Activated CD4-positive, alpha-beta memory T cell treated with anti-CD3 and anti-CD28 coated beads for 36 hours (primary cell): ENCODE measurements around the gene MYBPH. TPM values are rescaled to one million over a fixed set of nuclear protein-coding genes. Genes with fewer than 3 reads are reported as not detected.

Source experiments
- CTCF ChIA-PET: fragments of 350-600 bp; sonication (Branson Sonifier 250); formaldehyde crosslinking; loops from one replicate; lab custom pipeline; 2021; ENCODE audit warnings: antibody characterized with exemption, inconsistent platforms; lab: Charles Lee
- POLR2A ChIA-PET: fragments of 350-600 bp; sonication (Branson Sonifier 250); formaldehyde crosslinking; loops from one replicate; lab custom pipeline; 2021; ENCODE audit warnings: antibody characterized with exemption; lab: Charles Lee
- DNase-seq: peaks from one replicate; pipeline ENCODE4 v3.0.0-alpha.2; 2020
- H3K27ac Mint-ChIP-seq: one replicate; pipeline ENCODE4 v1.8.0; 2021; ENCODE audit warnings: mixed read lengths
- H3K27me3 Mint-ChIP-seq: one replicate; pipeline ENCODE4 v1.8.0; 2021; ENCODE audit warnings: mixed read lengths
- H3K36me3 Mint-ChIP-seq: one replicate; pipeline ENCODE4 v1.8.0; 2021; ENCODE audit warnings: mixed read lengths
- H3K4me1 Mint-ChIP-seq: one replicate; pipeline ENCODE4 v1.8.0; 2021; ENCODE audit warnings: low read depth, mixed read lengths
- H3K4me3 Mint-ChIP-seq: one replicate; pipeline ENCODE4 v1.8.0; 2021; ENCODE audit warnings: mild to moderate bottlenecking, mixed read lengths
- H3K9me3 Mint-ChIP-seq: one replicate; pipeline ENCODE4 v1.8.0; 2021; ENCODE audit warnings: mixed read lengths
- intact Hi-C: fragments of 100-400 bp; cut with micrococcal nuclease; formaldehyde crosslinking; loops from one replicate; pipeline ENCODE4 v1.15.1; 2023
- total RNA-seq, 2 experiments: library from RNA; stranded (reverse); gene quantifications; one replicate each; pipeline ENCODE4 v1.2.3, GENCODE V29; 2021

Gene MYBPH
- total RNA-seq, 2 experiments from 2014 or later: not detected

- CTCF ChIA-PET: interaction anchor here (1.0 kb wide), 1 partner anchor 11 kb away, joined by 3 read pairs; no protein-coding TSS in a partner anchor
- Mint-ChIP-seq H3K9me3 (no peaks in the 10 kb centered on the region), H3K27me3 (peaks cover 1% of the 10 kb centered on the region), H3K36me3 (no peaks in the 10 kb centered on the region), H3K4me1 (no peaks in the 10 kb centered on the region), H3K27ac (no peak overlapping the region), H3K4me3 (no peak overlapping the region)
- POLR2A ChIA-PET: no interaction called here
- DNase-seq: no peak
- intact Hi-C loops: no loop called here
Observed at GRCh38 chr1:203177470-203178039, 1.9 kb upstream of the MYBPH start.

GRCh38 chr1:203177036-203177405 is 1.4 kb upstream of the MYBPH start:
- CTCF ChIA-PET: interaction anchor here (2.6 kb wide), 1 partner anchor 137 kb away, joined by 14 read pairs; no protein-coding TSS in a partner anchor

GRCh38 chr1:203176273-203177035 is 828 bp upstream of the MYBPH start:
- Mint-ChIP-seq H3K27ac (no peak overlapping the region), H3K27me3 (peaks cover 1% of the 10 kb centered on the region), H3K9me3 (no peaks in the 10 kb centered on the region), H3K36me3 (no peaks in the 10 kb centered on the region), H3K4me3 (no peak overlapping the region), H3K4me1 (no peaks in the 10 kb centered on the region)
- no peak for DNase-seq
- intact Hi-C loops: no loop called here
- CTCF ChIA-PET: interaction anchor here (0.8 to 2.6 kb wide), 2 partner anchors 41 to 137 kb away, joined by 3 to 14 read pairs; no protein-coding TSS in a partner anchor
- POLR2A ChIA-PET: no interaction called here

More at GRCh38 chr1:203177036-203177405, 1.4 kb upstream of the MYBPH start:
- no peak overlapping the region for H3K27ac Mint-ChIP-seq
- no peak overlapping the region for H3K4me3 Mint-ChIP-seq
- intact Hi-C loops: no loop called here
- POLR2A ChIA-PET: no interaction called here
- H3K9me3 Mint-ChIP-seq: no peaks in the 10 kb centered on the region
- no peak for DNase-seq
- no peaks in the 10 kb centered on the region for H3K4me1 Mint-ChIP-seq
- H3K36me3 Mint-ChIP-seq: no peaks in the 10 kb centered on the region
- peaks cover 1% of the 10 kb centered on the region for H3K27me3 Mint-ChIP-seq

- Mint-ChIP-seq H3K36me3 (no peaks in the 10 kb centered on the region), H3K4me1 (no peaks in the 10 kb centered on the region), H3K9me3 (no peaks in the 10 kb centered on the region), H3K4me3 (no peak overlapping the region), H3K27ac (no peak overlapping the region), H3K27me3 (peaks cover 1% of the 10 kb centered on the region)
- ChIA-PET CTCF (interaction anchor here (0.8 to 2.6 kb wide), 2 partner anchors 42 to 136 kb away, joined by 3 to 14 read pairs; no protein-coding TSS in a partner anchor), POLR2A (no interaction called here)
- no peak for DNase-seq
- intact Hi-C loops: no loop called here
Observed at GRCh38 chr1:203175827-203176241, 208 bp upstream of the MYBPH start.

GRCh38 chr1:203174324-203174985 is 1.2 kb downstream of the MYBPH start:
- H3K27ac Mint-ChIP-seq: no peak overlapping the region
- H3K4me3 Mint-ChIP-seq: no peak overlapping the region
- POLR2A ChIA-PET: no interaction called here

GRCh38 chr1:203173566-203173965 is 2.1 kb downstream of the MYBPH start:
- Mint-ChIP-seq H3K36me3 (no peaks in the 10 kb centered on the region), H3K4me1 (no peaks in the 10 kb centered on the region), H3K27ac (no peak overlapping the region), H3K4me3 (no peak overlapping the region), H3K9me3 (no peaks in the 10 kb centered on the region), H3K27me3 (peaks cover 1% of the 10 kb centered on the region)
- ChIA-PET CTCF (interaction anchor here (0.6 to 4.5 kb wide), 9 partner anchors 9 to 290 kb away, joined by 3 to 79 read pairs (median 12); no protein-coding TSS in a partner anchor), POLR2A (no interaction called here)
- intact Hi-C loops: loop anchor here (5.0 kb wide), 2 partner anchors 44 to 56 kb away; no protein-coding TSS in a partner anchor
- no peak for DNase-seq

More at GRCh38 chr1:203174324-203174985, 1.2 kb downstream of the MYBPH start:
- intact Hi-C loops: loop anchor here (5.0 kb wide), 2 partner anchors 43 to 57 kb away; no protein-coding TSS in a partner anchor
- Mint-ChIP-seq H3K9me3 (no peaks in the 10 kb centered on the region), H3K27me3 (peaks cover 1% of the 10 kb centered on the region), H3K4me1 (no peaks in the 10 kb centered on the region), H3K36me3 (no peaks in the 10 kb centered on the region)
- CTCF ChIA-PET: interaction anchor here (1.0 to 4.5 kb wide), 3 partner anchors 135 to 152 kb away, joined by 4 to 79 read pairs (median 14); no protein-coding TSS in a partner anchor
- no peak for DNase-seq

GRCh38 chr1:203173011-203173555 is 2.5 kb downstream of the MYBPH start:
- H3K9me3 Mint-ChIP-seq: no peaks in the 10 kb centered on the region
- peaks cover 1% of the 10 kb centered on the region for H3K27me3 Mint-ChIP-seq
- no peaks in the 10 kb centered on the region for H3K36me3 Mint-ChIP-seq
- no peaks in the 10 kb centered on the region for H3K4me1 Mint-ChIP-seq
- POLR2A ChIA-PET: no interaction called here
- no peak overlapping the region for H3K4me3 Mint-ChIP-seq
- DNase-seq: no peak
- intact Hi-C loops: loop anchor here (5.0 kb wide), 2 partner anchors 44 to 56 kb away; no protein-coding TSS in a partner anchor
- H3K27ac Mint-ChIP-seq: no peak overlapping the region
- CTCF ChIA-PET: interaction anchor here (0.6 to 4.5 kb wide), 14 partner anchors 9 to 290 kb away, joined by 3 to 79 read pairs (median 6); partner anchors contain the start of genes ADORA1 and CHI3L1

GRCh38 chr1:203172184-203173010 is 3.2 kb downstream of the MYBPH start:
- ChIA-PET POLR2A (interaction anchor here (0.5 kb wide), 1 partner anchor 28 kb away, joined by 4 read pairs; no protein-coding TSS in a partner anchor), CTCF (interaction anchor here (0.6 to 4.5 kb wide), 22 partner anchors 10 to 137 kb away, joined by 3 to 79 read pairs (median 5); partner anchors contain the start of genes ADORA1 and CHI3L1)
- Mint-ChIP-seq H3K36me3 (no peaks in the 10 kb centered on the region), H3K27ac (no peak overlapping the region), H3K9me3 (no peaks in the 10 kb centered on the region), H3K27me3 (no peaks in the 10 kb centered on the region), H3K4me1 (no peaks in the 10 kb centered on the region), H3K4me3 (no peak overlapping the region)
- intact Hi-C loops: loop anchor here (1.0 to 5.0 kb wide), 3 partner anchors 45 to 133 kb away; no protein-coding TSS in a partner anchor
- DNase-seq: peak; percentile 58

- no peak for DNase-seq
- ChIA-PET POLR2A (interaction anchor here (0.5 kb wide), 1 partner anchor 27 kb away, joined by 4 read pairs; no protein-coding TSS in a partner anchor), CTCF (interaction anchor here (0.6 to 4.5 kb wide), 20 partner anchors 10 to 217 kb away, joined by 3 to 79 read pairs (median 6); partner anchors contain the start of gene ADORA1)
- Mint-ChIP-seq H3K4me1 (no peaks in the 10 kb centered on the region), H3K27me3 (no peaks in the 10 kb centered on the region), H3K9me3 (no peaks in the 10 kb centered on the region), H3K27ac (no peak overlapping the region), H3K4me3 (no peak overlapping the region), H3K36me3 (no peaks in the 10 kb centered on the region)
- intact Hi-C loops: loop anchor here (1.0 to 5.0 kb wide), 3 partner anchors 46 to 132 kb away; no protein-coding TSS in a partner anchor
Observed at GRCh38 chr1:203171341-203172183, 4.1 kb downstream of the MYBPH start.
